HT-29 (cell line): ENCODE results near the gene OR5F1. TPM values are rescaled to one million over a fixed set of nuclear protein-coding genes. Genes with fewer than 3 reads are reported as not detected.

Source experiments
- DNase-seq: peaks from one replicate; pipeline ENCODE4 v3.0.0-alpha.2; 2015; ENCODE audit warnings: low spot score
- total RNA-seq: library from RNA; depleted of rRNA; stranded (reverse); fragments of >200 nt; shearing (Covaris generic); gene quantifications from 2 replicates; pipeline ENCODE4 v1.2.3, GENCODE V29; 2014; rRNA removed

OR5F1 gene
- total RNA-seq = not detected in 2 replicates

DNA sequence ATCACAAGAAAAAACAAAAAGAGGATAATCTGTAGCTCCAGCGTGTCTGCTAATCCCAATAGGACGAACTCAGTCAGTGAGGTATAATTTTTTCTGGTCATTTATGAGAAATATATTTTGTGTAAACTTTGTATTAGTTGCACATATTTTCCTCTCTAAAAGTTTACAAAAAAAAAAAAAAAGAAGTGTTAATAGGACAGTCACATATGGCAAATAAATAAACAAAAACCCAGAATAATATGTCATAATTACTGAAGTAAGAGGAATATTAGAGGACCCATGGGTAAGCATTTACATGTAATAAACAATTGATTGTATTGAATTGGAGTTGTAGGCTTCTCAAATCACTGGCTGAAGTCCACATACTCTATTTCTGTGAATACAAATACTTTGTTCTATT lies at the start of gene OR5F1:
Gene OR5F1 (minus strand): TSS at position 101 of the 400 bp plus-strand sequence. CDS start 0 bp downstream, at position 101.
- no peak for DNase-seq

DNA sequence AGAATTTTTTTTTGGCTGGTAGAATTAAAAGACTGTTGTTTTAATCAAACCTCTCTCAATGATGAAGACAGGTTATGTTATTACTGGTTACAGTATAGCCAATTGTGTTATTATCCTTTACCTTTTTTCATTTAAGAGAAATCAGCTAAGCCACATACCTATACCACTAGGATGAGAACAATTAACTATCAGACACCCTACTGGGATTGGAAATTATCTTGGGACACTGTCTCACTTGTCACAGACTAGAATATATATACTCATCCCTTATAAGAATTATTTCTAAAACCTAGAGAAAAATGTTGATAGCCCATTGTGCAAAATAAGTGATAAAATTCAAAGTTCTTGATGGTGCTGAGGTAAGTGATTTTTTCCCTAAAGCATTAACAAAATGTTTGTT lies 32.9 kb upstream of the OR5F1 start, which contains the start of gene OR5AS1:
Gene OR5AS1 (plus strand): TSS at position 301 of the 400 bp plus-strand sequence. CDS start 2,765 bp downstream, outside the sequence.
- no peak for DNase-seq

DNA sequence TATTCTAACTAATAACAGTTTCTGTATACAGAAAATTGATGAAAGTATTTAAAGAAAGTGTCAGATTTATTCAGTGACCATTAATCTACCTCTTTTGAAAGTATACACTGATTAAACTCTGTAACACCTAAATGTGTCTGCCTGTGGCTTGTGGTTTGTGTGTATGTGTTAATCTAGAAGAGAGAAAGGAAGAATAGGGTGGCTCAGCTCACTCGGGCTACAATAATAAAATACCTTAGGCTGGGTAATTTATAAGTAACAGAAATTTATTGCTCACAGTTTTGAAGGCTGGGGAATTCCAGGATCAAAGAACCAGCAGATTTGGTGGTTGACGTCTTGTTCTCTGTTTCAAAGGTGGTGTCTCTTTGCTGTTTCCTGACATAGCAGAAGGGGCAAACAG lies 19.4 kb upstream of the OR5F1 start:
- no peak for DNase-seq

DNA sequence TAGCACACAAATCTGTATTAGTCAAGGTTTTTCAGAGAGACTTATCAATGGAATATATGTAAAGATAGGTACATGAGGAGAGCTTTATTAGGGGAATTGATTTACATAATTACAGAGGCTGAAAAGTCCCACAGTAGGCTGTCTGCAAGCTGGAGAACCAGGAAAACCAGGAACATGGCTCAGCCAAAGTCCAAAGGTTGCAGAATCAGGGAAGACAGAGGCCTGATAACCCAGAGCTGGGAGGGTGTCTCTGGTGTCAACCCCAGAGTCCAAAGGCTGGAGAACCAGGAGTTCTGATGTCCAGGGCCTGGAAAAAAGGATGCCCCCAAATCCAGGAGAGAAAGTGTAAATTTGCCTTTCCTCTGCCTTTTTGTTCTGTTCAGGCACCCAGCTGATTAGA lies 16.3 kb upstream of the OR5F1 start:
- DNase-seq = no peak

DNA sequence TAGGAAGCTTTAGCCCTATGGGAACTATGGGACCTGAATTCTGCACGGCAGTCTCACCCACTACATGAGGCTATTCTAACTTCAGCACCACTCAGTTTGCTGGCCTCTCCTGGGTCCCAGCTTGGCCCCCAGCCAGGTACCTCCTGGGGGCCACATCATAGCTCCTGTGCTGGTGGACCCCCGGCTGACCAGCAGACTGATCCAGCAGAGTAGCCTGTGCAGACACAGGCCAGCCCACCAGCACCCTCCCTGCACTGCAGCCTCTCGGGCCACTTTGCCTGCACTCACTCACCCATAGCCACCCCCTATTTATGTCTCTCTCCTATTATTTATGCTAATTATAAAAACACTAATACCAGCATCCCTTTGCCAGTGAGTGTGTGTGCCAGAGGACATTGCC lies 23.5 kb downstream of the OR5F1 start:
- no peak for DNase-seq

DNA sequence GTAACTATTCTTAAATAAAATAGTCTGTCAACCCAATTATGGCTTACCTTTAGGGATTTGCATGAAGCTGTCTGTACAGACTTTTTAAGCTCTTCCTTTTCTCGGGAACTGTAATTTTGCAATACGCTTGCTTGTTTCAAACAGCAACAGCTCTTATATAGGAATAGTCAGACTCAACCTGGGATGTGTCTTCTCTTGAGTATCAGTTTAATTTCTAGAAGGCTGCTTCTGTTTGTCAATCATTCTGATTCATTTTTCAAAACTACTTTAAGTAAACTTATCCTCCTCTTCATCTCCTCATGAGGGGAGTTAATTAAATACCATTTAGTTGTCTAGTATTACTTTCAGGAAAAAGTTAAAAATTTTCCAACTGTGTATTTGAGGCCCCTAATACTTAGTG lies 24.6 kb downstream of the OR5F1 start, which contains the start of gene OR10AG1:
Gene OR10AG1 (minus strand): TSS at position 101 of the 400 bp plus-strand sequence. CDS start 38 bp downstream, at position 63.
- no peak for DNase-seq

DNA sequence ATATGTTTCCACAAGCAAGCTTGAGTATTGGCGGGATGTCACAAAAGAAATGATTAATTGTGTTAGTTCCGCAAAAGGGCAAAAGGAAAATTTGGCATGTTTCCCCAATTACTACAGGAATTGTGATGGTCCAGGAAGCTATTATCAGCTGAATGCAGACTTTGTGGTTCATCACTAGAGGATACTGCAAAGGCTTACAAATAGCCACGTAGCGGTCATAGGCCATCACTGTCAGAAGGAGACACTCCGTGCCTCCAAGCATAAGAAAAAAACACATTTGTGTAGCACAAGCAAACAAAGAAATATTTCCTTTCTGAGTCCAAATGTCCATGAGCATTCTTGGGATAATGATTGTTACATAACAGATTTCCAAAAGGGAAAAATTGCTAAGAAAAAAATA lies 26.5 kb downstream of the OR5F1 start:
- no peak for DNase-seq

DNA sequence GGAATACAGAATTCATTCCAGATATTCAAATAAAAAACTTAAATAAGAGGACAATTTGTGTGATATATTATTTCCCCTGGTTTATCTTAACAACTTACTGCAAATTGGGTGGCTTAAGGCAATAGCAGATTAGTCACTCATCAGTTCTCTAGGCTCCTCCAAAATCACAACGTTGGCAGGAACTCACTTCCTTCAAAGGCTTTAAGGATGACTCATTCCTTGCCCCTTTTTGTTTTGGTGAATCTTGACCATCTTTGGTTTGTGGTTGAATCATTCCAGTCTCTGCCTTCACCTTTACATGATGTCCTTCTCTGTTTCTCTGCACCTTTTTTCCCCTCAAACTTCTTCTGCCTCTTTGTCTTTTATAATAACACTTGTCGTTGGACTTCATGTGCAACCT lies 28.0 kb downstream of the OR5F1 start:
- no peak for DNase-seq

DNA sequence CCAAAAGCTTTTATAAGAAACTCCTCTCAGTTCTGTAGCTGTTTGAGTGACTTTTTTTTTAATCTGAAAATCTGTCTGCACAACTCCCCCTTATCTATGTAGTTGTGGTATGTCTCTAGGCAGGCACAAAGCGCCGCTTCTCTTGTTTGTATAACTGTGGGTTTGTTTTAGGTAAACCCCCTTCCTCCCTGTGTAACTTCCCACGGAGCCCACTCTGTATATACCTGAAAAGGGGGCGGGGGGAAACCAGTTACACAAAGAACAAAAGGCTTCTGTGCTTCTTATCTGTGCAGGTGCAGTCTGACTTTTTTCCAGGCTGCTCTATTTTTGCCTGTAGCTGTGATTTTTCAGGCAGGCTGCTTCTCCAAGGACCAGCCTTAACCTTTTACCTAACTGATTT lies 37.9 kb downstream of the OR5F1 start:
- DNase-seq = no peak

DNA sequence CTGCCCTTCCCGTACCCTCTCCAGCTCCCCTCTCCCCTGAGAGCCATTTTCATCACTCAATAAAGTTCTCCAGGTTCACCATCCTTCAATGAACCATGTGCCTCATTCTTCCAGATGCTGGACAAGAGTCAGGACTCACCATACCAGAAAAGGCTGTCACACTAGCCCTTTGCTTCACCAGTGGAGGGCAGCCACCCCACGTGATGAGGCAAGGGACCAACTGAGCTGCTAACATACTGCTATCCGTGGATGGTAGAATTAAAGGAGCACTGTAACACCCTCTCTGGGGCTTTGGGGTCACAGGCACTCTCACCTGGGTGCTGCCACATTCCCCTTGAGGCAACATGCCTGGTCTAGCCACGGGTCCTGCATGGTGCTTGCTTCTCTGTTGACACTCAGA lies 45.1 kb downstream of the OR5F1 start:
- DNase-seq = no peak

Other genes starting within 250 kb of the OR5F1 start
- not detected in 2 replicates for gene OR5D13, start 221.2 kb downstream of the OR5F1 start, total RNA-seq
- gene OR5D14, start 199.1 kb downstream of the OR5F1 start, total RNA-seq = not detected in 2 replicates
- gene OR5L1, start 183.3 kb downstream of the OR5F1 start, total RNA-seq = not detected in 2 replicates
- not detected in 2 replicates for gene OR5D18, start 175.0 kb downstream of the OR5F1 start, total RNA-seq
- not detected in 2 replicates for gene OR5L2, start 167.4 kb downstream of the OR5F1 start, total RNA-seq
- gene OR5D16, start 155.9 kb downstream of the OR5F1 start, total RNA-seq = not detected in 2 replicates
- not detected in 2 replicates for gene TRIM51, start 111.3 kb downstream of the OR5F1 start, total RNA-seq
- not detected in 2 replicates for gene OR5W2, start 80.0 kb downstream of the OR5F1 start, total RNA-seq
- not detected in 2 replicates for gene OR5I1, start 58.2 kb downstream of the OR5F1 start, total RNA-seq
- gene OR10AG1, start 24.7 kb downstream of the OR5F1 start, total RNA-seq = not detected in 2 replicates
- not detected in 2 replicates for gene OR5AS1, start 33.0 kb upstream of the OR5F1 start, total RNA-seq
- not detected in 2 replicates for gene OR8I2, start 98.7 kb upstream of the OR5F1 start, total RNA-seq
- not detected in 2 replicates for gene OR8H2, start 109.1 kb upstream of the OR5F1 start, total RNA-seq
- not detected in 2 replicates for gene OR8H3, start 127.7 kb upstream of the OR5F1 start, total RNA-seq
- not detected in 2 replicates for gene OR8J3, start 145.6 kb upstream of the OR5F1 start, total RNA-seq
- not detected in 2 replicates for gene OR8K5, start 165.7 kb upstream of the OR5F1 start, total RNA-seq
- gene OR5J2, start 182.0 kb upstream of the OR5F1 start, total RNA-seq = not detected in 2 replicates
- gene OR5T2, start 239.6 kb upstream of the OR5F1 start, total RNA-seq = not detected in 2 replicates